Neural cell (in vitro differentiated cells): ENCODE measurements around the gene PDE9A. TPM values are rescaled to one million over a fixed set of nuclear protein-coding genes. Genes with fewer than 3 reads are reported as not detected.

Experiments used
- H2AFZ ChIP-seq: fragments of 200-600, 300-800 bp; sonication (generic), shearing (Covaris generic); 2 replicates; pipeline ENCODE4 v1.6.0; 2014; ENCODE audit warnings: low read depth, mild to moderate bottlenecking, antibody characterized with exemption, low read length, moderate library complexity
- H3F3A ChIP-seq: fragments of 200-600 bp; shearing (Covaris generic); 2 replicates; pipeline ENCODE4 v1.6.1; 2016; ENCODE audit warnings: mild to moderate bottlenecking, moderate library complexity, mixed read lengths, antibody characterized with exemption, low read length; ENCODE audit not compliant: insufficient read depth, poor library complexity, severe bottlenecking
- H3K27ac ChIP-seq: fragments of 200-600, 300-800 bp; sonication (generic), shearing (Covaris generic); 2 replicates; pipeline ENCODE4 v1.5.1; 2014; ENCODE audit warnings: mild to moderate bottlenecking, low read length, moderate library complexity
- H3K27me3 ChIP-seq: fragments of 300-800, 200-600 bp; sonication (generic), shearing (Covaris generic); 2 replicates; pipeline ENCODE4 v1.6.0; 2014; ENCODE audit warnings: mild to moderate bottlenecking, low read depth, low read length, moderate library complexity; ENCODE audit not compliant: insufficient read depth
- H3K36me3 ChIP-seq: fragments of 300-800, 200-600 bp; sonication (generic), shearing (Covaris generic); 2 replicates; pipeline ENCODE4 v1.5.1; 2014; ENCODE audit warnings: mild to moderate bottlenecking, antibody characterized with exemption, low read length, moderate library complexity; ENCODE audit not compliant: insufficient read depth
- H3K4me2 ChIP-seq: fragments of 300-800, 200-600 bp; sonication (generic), shearing (Covaris generic); 2 replicates; pipeline ENCODE4 v1.6.0; 2014; ENCODE audit warnings: mild to moderate bottlenecking, low read length
- H3K4me3 ChIP-seq: fragments of 300-800, 200-600 bp; sonication (generic), shearing (Covaris generic); 2 replicates; pipeline ENCODE4 v1.5.1; 2014; ENCODE audit warnings: mild to moderate bottlenecking, low read length, moderate library complexity
- H3K79me2 ChIP-seq: fragments of 200-600 bp; shearing (Covaris generic); replicated peaks from 2 replicates; pipeline ENCODE4 v1.6.0; 2014; ENCODE audit warnings: mild to moderate bottlenecking, low read length, moderate library complexity; ENCODE audit not compliant: insufficient read depth
- H3K9ac ChIP-seq: fragments of 300-800, 200-600 bp; sonication (generic), shearing (Covaris generic); 2 replicates; pipeline ENCODE4 v1.6.1; 2016; ENCODE audit warnings: mild to moderate bottlenecking, low read length, mixed read lengths
- H3K9me2 ChIP-seq: fragments of 200-600 bp; shearing (Covaris generic); 2 replicates; pipeline ENCODE4 v1.6.1; 2016; ENCODE audit warnings: mild to moderate bottlenecking, low read length, mixed read lengths; ENCODE audit not compliant: insufficient read depth
- H3K9me3 ChIP-seq: fragments of 200-600, 300-800 bp; sonication (generic), shearing (Covaris generic); 2 replicates; pipeline ENCODE4 v1.6.1; 2016; ENCODE audit warnings: mild to moderate bottlenecking, mixed run types, low read length, moderate library complexity, mixed read lengths
- H4K20me1 ChIP-seq: fragments of 200-600 bp; shearing (Covaris generic); 2 replicates; pipeline ENCODE4 v1.6.1; 2016; ENCODE audit warnings: mild to moderate bottlenecking, mixed run types; ENCODE audit not compliant: insufficient read depth
- EP300 ChIP-seq: fragments of 450-650 bp; conservative IDR thresholded peaks from 2 replicates; pipeline ENCODE4 v1.6.1; 2014; ENCODE audit warnings: antibody characterized with exemption, mild to moderate bottlenecking, moderate library complexity; ENCODE audit not compliant: poor library complexity, severe bottlenecking
- EZH2 ChIP-seq: fragments of 200-600, 300-800 bp; shearing (Covaris generic), sonication (generic); IDR thresholded peaks from 2 replicates; pipeline ENCODE4 v1.6.1; 2014; ENCODE audit warnings: antibody characterized with exemption, low read length, borderline replicate concordance, mild to moderate bottlenecking; ENCODE audit not compliant: insufficient read depth, poor library complexity, severe bottlenecking
- MXI1 ChIP-seq: fragments of 450-650 bp; conservative IDR thresholded peaks from 2 replicates; pipeline ENCODE4 v1.6.1; 2014; ENCODE audit warnings: antibody characterized with exemption, mild to moderate bottlenecking; ENCODE audit not compliant: poor library complexity, severe bottlenecking
- POLR2AphosphoS5 ChIP-seq: IDR thresholded peaks from 2 replicates; pipeline ENCODE4 v1.6.1; 2012
- RAD21 ChIP-seq: fragments of 450-650 bp; conservative IDR thresholded peaks from 2 replicates; pipeline ENCODE4 v1.6.1; 2014; ENCODE audit warnings: antibody characterized with exemption, mild to moderate bottlenecking, moderate library complexity
- SMC3 ChIP-seq: fragments of 450-650 bp; conservative IDR thresholded peaks from 2 replicates; pipeline ENCODE4 v1.6.1; 2014; ENCODE audit warnings: antibody characterized with exemption, mild to moderate bottlenecking, moderate library complexity; ENCODE audit not compliant: poor library complexity
- TAF1 ChIP-seq: IDR thresholded peaks from 2 replicates; pipeline ENCODE4 v1.6.1; 2012; ENCODE audit warnings: low read depth
- polyA plus RNA-seq: library from polyadenylated mRNA; depleted of rRNA; stranded (reverse); fragments of >200 nt; gene quantifications from 2 replicates; pipeline ENCODE4 v1.2.3, GENCODE V29; 2014
- TF ChIP-seq, protein P1 (sequence below): fragments of 450-650 bp; IDR thresholded peaks from 2 replicates; pipeline ENCODE4 v1.5.1; 2014; ENCODE audit warnings: antibody characterized with exemption, mild to moderate bottlenecking, moderate library complexity; ENCODE audit not compliant: poor library complexity, severe bottlenecking
- TF ChIP-seq, protein P2 (sequence below): IDR thresholded peaks from 2 replicates; pipeline ENCODE4 v1.6.1; 2012; ENCODE audit warnings: borderline replicate concordance

The PDE9A gene
- polyA plus RNA-seq, 1 donor from 2014 or later = 32.2 TPM

DNA sequence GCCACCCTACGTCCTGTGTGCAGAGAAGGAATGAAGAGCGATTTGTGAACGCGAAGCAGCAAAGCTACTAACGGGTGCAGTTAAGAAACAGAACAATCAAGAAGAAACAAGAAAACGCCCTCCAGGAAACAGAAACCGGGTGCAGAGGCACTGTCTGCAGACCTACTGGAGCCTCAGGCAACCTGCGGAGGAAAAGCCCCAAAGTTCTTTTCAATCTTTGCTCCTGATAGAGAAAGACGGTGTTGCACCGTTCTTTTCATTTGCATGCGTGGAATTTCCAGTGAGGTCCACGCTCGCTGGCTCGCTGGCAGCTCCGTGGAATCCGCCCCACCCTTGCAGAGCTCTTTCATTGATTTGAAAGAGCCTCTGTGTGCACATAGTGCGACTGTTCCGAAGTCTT lies 37.0 kb upstream of the PDE9A start:
- Histone ChIP-seq H3K27me3 (no peaks in the 10 kb centered on the region), H4K20me1 (no peaks in the 10 kb centered on the region), H3K9ac (no peak overlapping the region), H2AFZ (no peak overlapping the region), H3K36me3 (no peaks in the 10 kb centered on the region), H3K4me2 (no peak overlapping the region), H3K9me3 (no peaks in the 10 kb centered on the region), H3K9me2 (no peaks in the 10 kb centered on the region), H3K27ac (no peak overlapping the region), H3K4me3 (no peak overlapping the region), H3K79me2 (no peaks in the 10 kb centered on the region), H3F3A (no peaks in the 10 kb centered on the region)
- TF ChIP-seq MXI1 (no peak), TAF1 (no peak), EZH2 (no peak), POLR2AphosphoS5 (no peak), EP300 (no peak), SMC3 (no peak), RAD21 (no peak)
- TF ChIP-seq, protein P1, sequence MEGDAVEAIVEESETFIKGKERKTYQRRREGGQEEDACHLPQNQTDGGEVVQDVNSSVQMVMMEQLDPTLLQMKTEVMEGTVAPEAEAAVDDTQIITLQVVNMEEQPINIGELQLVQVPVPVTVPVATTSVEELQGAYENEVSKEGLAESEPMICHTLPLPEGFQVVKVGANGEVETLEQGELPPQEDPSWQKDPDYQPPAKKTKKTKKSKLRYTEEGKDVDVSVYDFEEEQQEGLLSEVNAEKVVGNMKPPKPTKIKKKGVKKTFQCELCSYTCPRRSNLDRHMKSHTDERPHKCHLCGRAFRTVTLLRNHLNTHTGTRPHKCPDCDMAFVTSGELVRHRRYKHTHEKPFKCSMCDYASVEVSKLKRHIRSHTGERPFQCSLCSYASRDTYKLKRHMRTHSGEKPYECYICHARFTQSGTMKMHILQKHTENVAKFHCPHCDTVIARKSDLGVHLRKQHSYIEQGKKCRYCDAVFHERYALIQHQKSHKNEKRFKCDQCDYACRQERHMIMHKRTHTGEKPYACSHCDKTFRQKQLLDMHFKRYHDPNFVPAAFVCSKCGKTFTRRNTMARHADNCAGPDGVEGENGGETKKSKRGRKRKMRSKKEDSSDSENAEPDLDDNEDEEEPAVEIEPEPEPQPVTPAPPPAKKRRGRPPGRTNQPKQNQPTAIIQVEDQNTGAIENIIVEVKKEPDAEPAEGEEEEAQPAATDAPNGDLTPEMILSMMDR = no peak
- TF ChIP-seq, protein P2, sequence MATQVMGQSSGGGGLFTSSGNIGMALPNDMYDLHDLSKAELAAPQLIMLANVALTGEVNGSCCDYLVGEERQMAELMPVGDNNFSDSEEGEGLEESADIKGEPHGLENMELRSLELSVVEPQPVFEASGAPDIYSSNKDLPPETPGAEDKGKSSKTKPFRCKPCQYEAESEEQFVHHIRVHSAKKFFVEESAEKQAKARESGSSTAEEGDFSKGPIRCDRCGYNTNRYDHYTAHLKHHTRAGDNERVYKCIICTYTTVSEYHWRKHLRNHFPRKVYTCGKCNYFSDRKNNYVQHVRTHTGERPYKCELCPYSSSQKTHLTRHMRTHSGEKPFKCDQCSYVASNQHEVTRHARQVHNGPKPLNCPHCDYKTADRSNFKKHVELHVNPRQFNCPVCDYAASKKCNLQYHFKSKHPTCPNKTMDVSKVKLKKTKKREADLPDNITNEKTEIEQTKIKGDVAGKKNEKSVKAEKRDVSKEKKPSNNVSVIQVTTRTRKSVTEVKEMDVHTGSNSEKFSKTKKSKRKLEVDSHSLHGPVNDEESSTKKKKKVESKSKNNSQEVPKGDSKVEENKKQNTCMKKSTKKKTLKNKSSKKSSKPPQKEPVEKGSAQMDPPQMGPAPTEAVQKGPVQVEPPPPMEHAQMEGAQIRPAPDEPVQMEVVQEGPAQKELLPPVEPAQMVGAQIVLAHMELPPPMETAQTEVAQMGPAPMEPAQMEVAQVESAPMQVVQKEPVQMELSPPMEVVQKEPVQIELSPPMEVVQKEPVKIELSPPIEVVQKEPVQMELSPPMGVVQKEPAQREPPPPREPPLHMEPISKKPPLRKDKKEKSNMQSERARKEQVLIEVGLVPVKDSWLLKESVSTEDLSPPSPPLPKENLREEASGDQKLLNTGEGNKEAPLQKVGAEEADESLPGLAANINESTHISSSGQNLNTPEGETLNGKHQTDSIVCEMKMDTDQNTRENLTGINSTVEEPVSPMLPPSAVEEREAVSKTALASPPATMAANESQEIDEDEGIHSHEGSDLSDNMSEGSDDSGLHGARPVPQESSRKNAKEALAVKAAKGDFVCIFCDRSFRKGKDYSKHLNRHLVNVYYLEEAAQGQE = no peak

DNA sequence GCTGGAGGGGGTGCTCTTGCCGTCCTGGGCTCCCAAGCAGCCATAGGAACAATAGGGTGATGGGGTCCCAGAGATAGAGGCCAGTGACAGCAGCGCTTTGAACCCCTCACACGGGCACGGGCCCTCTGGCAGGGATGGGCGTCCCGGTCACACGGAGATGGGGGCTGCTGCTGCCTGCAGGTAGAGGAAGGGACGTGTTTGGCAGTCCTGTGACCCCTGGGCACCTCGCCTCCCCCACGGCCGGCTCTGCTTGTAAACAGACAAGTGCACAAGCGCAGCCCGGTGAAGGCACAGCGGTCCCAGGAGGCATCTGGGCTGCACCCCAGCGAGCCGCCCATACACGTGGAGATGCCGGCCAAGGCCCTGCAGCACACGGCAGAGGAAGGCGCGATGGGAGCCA lies 36.5 kb upstream of the PDE9A start:
- no peaks in the 10 kb centered on the region for H3K36me3 ChIP-seq
- H3K27ac ChIP-seq = no peak overlapping the region
- no peak overlapping the region for H2AFZ ChIP-seq
- no peaks in the 10 kb centered on the region for H3K27me3 ChIP-seq
- no peaks in the 10 kb centered on the region for H3K9me2 ChIP-seq
- TF ChIP-seq EZH2 (no peak), SMC3 (no peak), TAF1 (no peak), RAD21 (no peak), POLR2AphosphoS5 (no peak), EP300 (no peak), MXI1 (no peak)
- TF ChIP-seq, protein P2 = no peak
- TF ChIP-seq, protein P1 = no peak
- H3K79me2 ChIP-seq = no peaks in the 10 kb centered on the region
- no peak overlapping the region for H3K9ac ChIP-seq
- no peak overlapping the region for H3K4me3 ChIP-seq
- H3K4me2 ChIP-seq = no peak overlapping the region
- H3F3A ChIP-seq = no peaks in the 10 kb centered on the region
- H4K20me1 ChIP-seq = no peaks in the 10 kb centered on the region
- no peaks in the 10 kb centered on the region for H3K9me3 ChIP-seq
